Colonic mucosa (tissue), 4 donors: Measurements from ENCODE around the gene XPO1. TPM values are rescaled to one million over a fixed set of nuclear protein-coding genes. Genes with fewer than 3 reads are reported as not detected.
"Not testable (repeated sequence)": the region's sequence is repeated elsewhere in the genome, so short reads cannot be mapped to it uniquely, and the experiment has no call there.

ENCODE experiments used
- DNase-seq: peaks from one replicate; pipeline ENCODE4 v3.0.0-alpha.2; 2020
- H3K27ac ChIP-seq: fragments of 200-600 bp; one replicate; pipeline ENCODE4 v1.8.0; 2021
- H3K27me3 ChIP-seq: fragments of 200-600 bp; one replicate; pipeline ENCODE4 v1.8.0; 2021
- H3K36me3 ChIP-seq: fragments of 200-600 bp; one replicate; pipeline ENCODE4 v1.8.0; 2021
- H3K4me1 ChIP-seq: fragments of 200-600 bp; one replicate; pipeline ENCODE4 v1.8.0; 2021; ENCODE audit warnings: mild to moderate bottlenecking
- H3K4me3 ChIP-seq: fragments of 200-600 bp; one replicate; pipeline ENCODE4 v1.8.0; 2021
- H3K9ac ChIP-seq, 2 donors: one replicate each; pipeline ENCODE4 v1.7.0; 2013; ENCODE audit warnings: control low read depth in 2 of 2, low read depth in 2 of 2, low read length in 2 of 2
- H3K9me3 ChIP-seq: fragments of 200-600 bp; one replicate; pipeline ENCODE4 v1.8.0; 2021
- CTCF ChIP-seq: fragments of 200-600 bp; IDR thresholded peaks from one replicate; pipeline ENCODE4 v1.8.0; 2022; ENCODE audit warnings: antibody characterized with exemption, mild to moderate bottlenecking
- intact Hi-C: fragments of 100-400 bp; cut with DNase I; formaldehyde crosslinking; loops from one replicate; pipeline ENCODE4 v1.14.1; 2022
- total RNA-seq, 2 donors: library from RNA; stranded (reverse); fragmentation: NEBNext Ultra II Directional in 1 of 2; extraction: Animal tissue kit (Norgen Biotek cat#: 25700) in 1 of 2; gene quantifications; one replicate each; pipeline ENCODE4 v1.2.1, GENCODE V29; 2021
- donor health status: healthy.
- donor health status: DM: no; HTN: no; CAD: no.
- donor health status: DM: no; HTN: no; CAD: no.

Gene XPO1
- total RNA-seq, 2 donors from 2014 or later = 84.4 to 152 TPM

GRCh38 chr2:61461404-61461803 is 76.8 kb downstream of the XPO1 start:
- no peaks in the 10 kb centered on the region for H3K36me3 ChIP-seq
- H3K9me3 ChIP-seq = no peaks in the 10 kb centered on the region
- intact Hi-C loops = no loop called here
- DNase-seq = no peak
- H3K4me1 ChIP-seq = peaks cover 5% of the 10 kb centered on the region
- TF ChIP-seq CTCF = no peak
- no peaks in the 10 kb centered on the region for H3K27me3 ChIP-seq
- no peak overlapping the region for H3K4me3 ChIP-seq
- no peak overlapping the region for H3K27ac ChIP-seq
- no peak overlapping the region for H3K9ac ChIP-seq

- Histone ChIP-seq H3K27me3 (no peaks in the 10 kb centered on the region), H3K36me3 (no peaks in the 10 kb centered on the region), H3K27ac (no peak overlapping the region), H3K9ac (no peak overlapping the region), H3K9me3 (no peaks in the 10 kb centered on the region), H3K4me1 (peaks cover 5% of the 10 kb centered on the region), H3K4me3 (no peak overlapping the region)
- no peak for TF ChIP-seq CTCF
- DNase-seq = no peak
- intact Hi-C loops = no loop called here
These were observed 78.0 kb downstream of the XPO1 start for GRCh38 chr2:61460163-61460562.

GRCh38 chr2:61456746-61457420 is 81.3 kb downstream of the XPO1 start:
- H3K4me1 ChIP-seq = no peaks in the 10 kb centered on the region
- no peaks in the 10 kb centered on the region for H3K27me3 ChIP-seq
- intact Hi-C loops = no loop called here
- H3K9ac ChIP-seq = no peak overlapping the region
- no peak overlapping the region for H3K27ac ChIP-seq
- no peaks in the 10 kb centered on the region for H3K9me3 ChIP-seq
- DNase-seq = no peak
- no peaks in the 10 kb centered on the region for H3K36me3 ChIP-seq
- no peak overlapping the region for H3K4me3 ChIP-seq
- TF ChIP-seq CTCF = no peak

- Histone ChIP-seq H3K9ac (no peak overlapping the region), H3K36me3 (no peaks in the 10 kb centered on the region), H3K9me3 (no peaks in the 10 kb centered on the region), H3K27ac (no peak overlapping the region), H3K4me1 (no peaks in the 10 kb centered on the region), H3K27me3 (no peaks in the 10 kb centered on the region), H3K4me3 (no peak overlapping the region)
- no peak for TF ChIP-seq CTCF
- DNase-seq = no peak
- intact Hi-C loops = no loop called here
These were observed 81.9 kb downstream of the XPO1 start for GRCh38 chr2:61456070-61456745.

- not testable (repeated sequence) for H3K4me1 ChIP-seq
These were observed 83.2 kb downstream of the XPO1 start for GRCh38 chr2:61454972-61455371.

GRCh38 chr2:61454383-61454782 is 83.8 kb downstream of the XPO1 start:
- Histone ChIP-seq H3K4me1 (no peaks in the 10 kb centered on the region), H3K27ac (no peak overlapping the region), H3K4me3 (no peak overlapping the region), H3K36me3 (no peaks in the 10 kb centered on the region), H3K27me3 (no peaks in the 10 kb centered on the region), H3K9ac (no peak overlapping the region), H3K9me3 (no peaks in the 10 kb centered on the region)
- no peak for DNase-seq
- intact Hi-C loops = no loop called here
- TF ChIP-seq CTCF = no peak

More at GRCh38 chr2:61454972-61455371, 83.2 kb downstream of the XPO1 start:
- H3K27ac ChIP-seq, H3K9ac ChIP-seq, H3K27me3 ChIP-seq, intact Hi-C loops, H3K4me3 ChIP-seq, DNase-seq, H3K9me3 ChIP-seq, H3K36me3 ChIP-seq: not testable (repeated sequence)
